HepG2 (cell line): ENCODE results near the gene GMFB. TPM values are rescaled to one million over a fixed set of nuclear protein-coding genes. Genes with fewer than 3 reads are reported as not detected.

ENCODE experiments used
- KDM5B ChIP-seq: sonication (generic); formaldehyde crosslinking; IDR thresholded peaks from 2 replicates; pipeline ENCODE4 v1.4.0; 2020; ENCODE audit warnings: missing genetic modification reagents, mild to moderate bottlenecking, borderline replicate concordance
- SMARCE1 ChIP-seq: fragments of 450-650 bp; IDR thresholded peaks from 2 replicates; pipeline ENCODE4 v1.6.1; 2017; ENCODE audit warnings: borderline replicate concordance
- ZFAT ChIP-seq: sonication (generic); formaldehyde crosslinking; conservative IDR thresholded peaks from 2 replicates; pipeline ENCODE4 v1.8.1; 2023; ENCODE audit warnings: missing genetic modification reagents, inconsistent platforms
- ZNF292 ChIP-seq: sonication (generic); formaldehyde crosslinking; IDR thresholded peaks from 2 replicates; pipeline ENCODE4 v1.8.1; 2022; ENCODE audit warnings: mild to moderate bottlenecking, low read depth, missing genetic modification reagents, borderline replicate concordance
- ZNF747 ChIP-seq: sonication (generic); formaldehyde crosslinking; IDR thresholded peaks from 2 replicates; pipeline ENCODE4 v1.8.1; 2023; ENCODE audit warnings: missing genetic modification reagents, mild to moderate bottlenecking, borderline replicate concordance
- polyA plus RNA-seq, 8 experiments: library from polyadenylated mRNA; depleted of rRNA in 3 of 8; stranded (reverse) in 7 of 8; unstranded in 1 of 8; fragments of >200 nt; fragmentation: Illumina TruSeq in 4 of 8; extraction: Trizol in 4 of 8; gene quantifications; 2 replicates each; pipeline versions ENCODE4 v1.2.1 to v1.2.3, GENCODE V29; 2011 to 2016; ENCODE audit warnings: low read depth in 4 of 8, missing spikeins in 1 of 8, mixed read lengths in 1 of 8; ENCODE audit not compliant: insufficient read depth in 1 of 8
- total RNA-seq, 5 experiments: library from RNA; depleted of rRNA; stranded (reverse); fragments of >200 nt; fragmentation: Illumina TruSeq; extraction: Trizol; gene quantifications; 2 replicates each; pipeline ENCODE4 v1.2.3, GENCODE V29; 2016; ENCODE audit warnings: low read depth in 1 of 5
- TF ChIP-seq, protein P1 (sequence below): sonication (generic); formaldehyde crosslinking; IDR thresholded peaks from 2 replicates; pipeline ENCODE4 v1.4.0; 2020; ENCODE audit warnings: missing genetic modification reagents, mild to moderate bottlenecking, borderline replicate concordance
- TF ChIP-seq, protein P2 (sequence below): sonication (generic); formaldehyde crosslinking; IDR thresholded peaks from 2 replicates; pipeline ENCODE4 v1.4.0; 2020; ENCODE audit warnings: missing genetic modification reagents
- TF ChIP-seq, protein P3 (sequence below): IDR thresholded peaks from 2 replicates; pipeline ENCODE4 v1.6.1; 2016; ENCODE audit warnings: mild to moderate bottlenecking, missing biosample characterization, missing genetic modification reagents
- TF ChIP-seq, protein P4 (sequence below): sonication (generic); formaldehyde crosslinking; IDR thresholded peaks from 2 replicates; pipeline ENCODE4 v1.5.0; 2020; ENCODE audit warnings: missing genetic modification reagents, mild to moderate bottlenecking, borderline replicate concordance

Gene GMFB
- total and polyA plus RNA-seq, 2 of the 13 experiments (the other 11 are each of a cell fraction or from before 2014, with no cell fraction given): 17.3 to 68.2 TPM

DNA sequence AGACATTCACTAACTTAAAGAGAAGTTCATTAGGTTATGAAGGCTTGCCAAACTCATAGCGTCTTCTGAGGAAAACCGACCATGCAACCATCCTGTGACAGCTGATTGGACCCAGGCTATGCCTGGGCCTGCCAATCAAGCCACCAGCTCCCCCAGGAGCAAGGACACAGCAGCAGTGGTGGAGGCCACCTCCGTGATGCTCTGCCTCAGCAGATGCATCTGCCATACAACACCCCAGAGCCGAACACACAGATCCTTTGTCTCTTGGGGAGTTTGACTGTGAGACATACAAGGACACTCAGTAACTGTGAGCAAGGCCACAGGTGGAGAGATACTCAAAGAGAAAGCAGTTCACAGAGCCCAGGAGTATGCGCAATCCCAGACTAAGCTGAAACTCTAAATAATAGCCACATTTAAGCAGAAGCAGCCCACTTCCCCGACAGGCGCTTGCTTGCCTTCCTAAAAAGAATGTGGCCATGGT is 37.6 kb downstream of the GMFB start (continued):
- TF ChIP-seq, protein P1, sequence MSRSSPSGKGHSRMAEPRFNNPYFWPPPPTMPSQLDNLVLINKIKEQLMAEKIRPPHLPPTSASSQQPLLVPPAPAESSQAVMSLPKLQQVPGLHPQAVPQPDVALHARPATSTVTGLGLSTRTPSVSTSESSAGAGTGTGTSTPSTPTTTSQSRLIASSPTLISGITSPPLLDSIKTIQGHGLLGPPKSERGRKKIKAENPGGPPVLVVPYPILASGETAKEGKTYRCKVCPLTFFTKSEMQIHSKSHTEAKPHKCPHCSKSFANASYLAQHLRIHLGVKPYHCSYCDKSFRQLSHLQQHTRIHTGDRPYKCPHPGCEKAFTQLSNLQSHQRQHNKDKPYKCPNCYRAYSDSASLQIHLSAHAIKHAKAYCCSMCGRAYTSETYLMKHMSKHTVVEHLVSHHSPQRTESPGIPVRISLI: peak; percentile 24; the same call in 1 of the 2 replicates
- peak; percentile 57; the same call in 1 of the 2 replicates for TF ChIP-seq ZNF292 (CRISPR knock-in tag)
- TF ChIP-seq ZNF747 (CRISPR knock-in tag): no peak
- TF ChIP-seq, protein P2, sequence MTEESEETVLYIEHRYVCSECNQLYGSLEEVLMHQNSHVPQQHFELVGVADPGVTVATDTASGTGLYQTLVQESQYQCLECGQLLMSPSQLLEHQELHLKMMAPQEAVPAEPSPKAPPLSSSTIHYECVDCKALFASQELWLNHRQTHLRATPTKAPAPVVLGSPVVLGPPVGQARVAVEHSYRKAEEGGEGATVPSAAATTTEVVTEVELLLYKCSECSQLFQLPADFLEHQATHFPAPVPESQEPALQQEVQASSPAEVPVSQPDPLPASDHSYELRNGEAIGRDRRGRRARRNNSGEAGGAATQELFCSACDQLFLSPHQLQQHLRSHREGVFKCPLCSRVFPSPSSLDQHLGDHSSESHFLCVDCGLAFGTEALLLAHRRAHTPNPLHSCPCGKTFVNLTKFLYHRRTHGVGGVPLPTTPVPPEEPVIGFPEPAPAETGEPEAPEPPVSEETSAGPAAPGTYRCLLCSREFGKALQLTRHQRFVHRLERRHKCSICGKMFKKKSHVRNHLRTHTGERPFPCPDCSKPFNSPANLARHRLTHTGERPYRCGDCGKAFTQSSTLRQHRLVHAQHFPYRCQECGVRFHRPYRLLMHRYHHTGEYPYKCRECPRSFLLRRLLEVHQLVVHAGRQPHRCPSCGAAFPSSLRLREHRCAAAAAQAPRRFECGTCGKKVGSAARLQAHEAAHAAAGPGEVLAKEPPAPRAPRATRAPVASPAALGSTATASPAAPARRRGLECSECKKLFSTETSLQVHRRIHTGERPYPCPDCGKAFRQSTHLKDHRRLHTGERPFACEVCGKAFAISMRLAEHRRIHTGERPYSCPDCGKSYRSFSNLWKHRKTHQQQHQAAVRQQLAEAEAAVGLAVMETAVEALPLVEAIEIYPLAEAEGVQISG (CRISPR knock-in tag): no peak
- TF ChIP-seq, protein P3, sequence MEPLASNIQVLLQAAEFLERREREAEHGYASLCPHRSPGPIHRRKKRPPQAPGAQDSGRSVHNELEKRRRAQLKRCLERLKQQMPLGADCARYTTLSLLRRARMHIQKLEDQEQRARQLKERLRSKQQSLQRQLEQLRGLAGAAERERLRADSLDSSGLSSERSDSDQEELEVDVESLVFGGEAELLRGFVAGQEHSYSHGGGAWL (CRISPR knock-in tag): no peak
- TF ChIP-seq, protein P4, sequence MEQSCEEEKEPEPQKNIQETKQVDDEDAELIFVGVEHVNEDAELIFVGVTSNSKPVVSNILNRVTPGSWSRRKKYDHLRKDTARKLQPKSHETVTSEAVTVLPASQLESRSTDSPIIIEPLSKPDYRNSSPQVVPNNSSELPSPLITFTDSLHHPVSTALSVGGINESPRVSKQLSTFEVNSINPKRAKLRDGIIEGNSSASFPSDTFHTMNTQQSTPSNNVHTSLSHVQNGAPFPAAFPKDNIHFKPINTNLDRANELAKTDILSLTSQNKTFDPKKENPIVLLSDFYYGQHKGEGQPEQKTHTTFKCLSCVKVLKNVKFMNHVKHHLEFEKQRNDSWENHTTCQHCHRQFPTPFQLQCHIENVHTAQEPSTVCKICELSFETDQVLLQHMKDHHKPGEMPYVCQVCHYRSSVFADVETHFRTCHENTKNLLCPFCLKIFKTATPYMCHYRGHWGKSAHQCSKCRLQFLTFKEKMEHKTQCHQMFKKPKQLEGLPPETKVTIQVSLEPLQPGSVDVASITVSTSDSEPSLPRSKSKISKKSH (CRISPR knock-in tag): no peak
- no peak for TF ChIP-seq ZFAT
- peak; percentile 64; the same call in 1 of the 2 replicates for TF ChIP-seq KDM5B (CRISPR knock-in tag)
- TF ChIP-seq SMARCE1: no peak
